Natural killer cell (primary cell): ENCODE data around the gene DNAH2. TPM values are rescaled to one million over a fixed set of nuclear protein-coding genes. Genes with fewer than 3 reads are reported as not detected.

Experiments used
- ATAC-seq, 3 donors: fragments of 150-1000 bp in 2 of 3; fragments of 200-7000 bp in 1 of 3; cut with Tn5 transposase; 1 replicate in 1 of 3; 2 replicates in 2 of 3; pipeline ENCODE4 v1.10.0; 2021; ENCODE audit warnings: mild to moderate bottlenecking in 2 of 3, moderate library complexity in 2 of 3
- DNase-seq, 2 donors: peaks; one replicate each; pipeline versions ENCODE4 v3.0.0 to v3.0.0-alpha.2; 2013 to 2021; ENCODE audit warnings: mixed read lengths in 1 of 2
- H3K27ac ChIP-seq: one replicate; pipeline ENCODE4 v1.5.1; 2013; ENCODE audit warnings: mild to moderate bottlenecking, low read length
- H3K27me3 ChIP-seq: one replicate; pipeline ENCODE4 v1.6.1; 2013; ENCODE audit warnings: low read length; ENCODE audit not compliant: control insufficient read depth, insufficient read depth
- H3K36me3 ChIP-seq: one replicate; pipeline ENCODE4 v1.6.1; 2013; ENCODE audit warnings: low read length; ENCODE audit not compliant: control insufficient read depth, insufficient read depth
- H3K4me1 ChIP-seq: one replicate; pipeline ENCODE4 v1.6.1; 2013; ENCODE audit warnings: low read length; ENCODE audit not compliant: control insufficient read depth, insufficient read depth
- H3K4me3 ChIP-seq: one replicate; pipeline ENCODE4 v1.5.1; 2013; ENCODE audit warnings: low read length
- H3K9me3 ChIP-seq: one replicate; pipeline ENCODE4 v1.6.1; 2013; ENCODE audit warnings: low read length; ENCODE audit not compliant: control insufficient read depth, insufficient read depth
- H3K27ac Mint-ChIP-seq, 2 donors: one replicate each; pipeline ENCODE4 v1.8.0; 2022; ENCODE audit warnings: mild to moderate bottlenecking in 2 of 2, mixed read lengths in 2 of 2, moderate library complexity in 1 of 2
- H3K27me3 Mint-ChIP-seq, 2 donors: one replicate each; pipeline ENCODE4 v1.8.0; 2022; ENCODE audit warnings: low read depth in 2 of 2, mixed read lengths in 2 of 2
- H3K36me3 Mint-ChIP-seq: one replicate; pipeline ENCODE4 v1.8.0; 2022; ENCODE audit warnings: mixed read lengths
- H3K4me1 Mint-ChIP-seq, 2 donors: one replicate each; pipeline ENCODE4 v1.8.0; 2022; ENCODE audit warnings: mixed read lengths in 2 of 2
- H3K4me3 Mint-ChIP-seq: one replicate; pipeline ENCODE4 v1.8.0; 2022; ENCODE audit warnings: mild to moderate bottlenecking, moderate library complexity, mixed read lengths
- H3K9me3 Mint-ChIP-seq, 2 donors: one replicate each; pipeline ENCODE4 v1.8.0; 2022; ENCODE audit warnings: mixed read lengths in 2 of 2
- WGBS: methylation state at CpG from one replicate; pipeline ENCODE4 v1.1.7; 2013; ENCODE audit warnings: missing lambda C conversion rate; ENCODE audit not compliant: insufficient coverage; 5-methylcytosine and 5-hydroxymethylcytosine counted together
- intact Hi-C: fragments of 100-400 bp; cut with micrococcal nuclease; formaldehyde crosslinking; loops from one replicate; pipeline ENCODE4 v1.14.2; 2022
- total RNA-seq, 4 donors: library from RNA; stranded (reverse); fragments of 120-200 nt in 1 of 4; gene quantifications; one replicate each; pipeline versions ENCODE4 v1.2.3 to v1.2.4, GENCODE V29; 2013 to 2022
- TF ChIP-seq, protein P1 (sequence below): fragments of 200-600 bp; IDR thresholded peaks from one replicate; pipeline ENCODE4 v1.8.0; 2022; ENCODE audit warnings: antibody characterized with exemption

Gene DNAH2
- total RNA-seq, 3 donors from 2014 or later (not counting 1 experiment from before 2014, with no cell fraction given) = 0.05 to 0.07 TPM; not detected in 1

DNA sequence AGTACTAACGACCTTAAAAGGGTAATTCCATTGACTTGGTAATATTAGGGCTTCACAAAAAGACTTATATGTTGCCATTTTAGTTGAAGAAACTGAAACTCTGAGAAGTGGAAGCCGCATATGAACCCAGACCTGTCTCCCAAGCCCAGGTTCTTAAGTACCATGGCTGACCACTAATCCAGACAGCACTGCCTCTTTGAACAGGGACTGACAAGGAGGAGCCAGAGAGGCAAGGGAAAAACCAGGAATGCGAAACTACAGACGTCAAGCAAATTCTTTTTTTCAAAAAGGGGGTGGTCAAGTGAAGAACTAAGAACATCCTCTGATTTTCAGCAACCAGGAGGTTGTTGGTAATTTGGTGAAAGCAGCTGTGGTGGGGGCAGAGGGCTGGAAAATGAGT lies 155.5 kb downstream of the DNAH2 start:
- no peaks in the 10 kb centered on the region for H3K27me3 Mint-ChIP-seq
- H3K36me3 ChIP-seq = peaks cover 9% of the 10 kb centered on the region
- TF ChIP-seq, protein P1, sequence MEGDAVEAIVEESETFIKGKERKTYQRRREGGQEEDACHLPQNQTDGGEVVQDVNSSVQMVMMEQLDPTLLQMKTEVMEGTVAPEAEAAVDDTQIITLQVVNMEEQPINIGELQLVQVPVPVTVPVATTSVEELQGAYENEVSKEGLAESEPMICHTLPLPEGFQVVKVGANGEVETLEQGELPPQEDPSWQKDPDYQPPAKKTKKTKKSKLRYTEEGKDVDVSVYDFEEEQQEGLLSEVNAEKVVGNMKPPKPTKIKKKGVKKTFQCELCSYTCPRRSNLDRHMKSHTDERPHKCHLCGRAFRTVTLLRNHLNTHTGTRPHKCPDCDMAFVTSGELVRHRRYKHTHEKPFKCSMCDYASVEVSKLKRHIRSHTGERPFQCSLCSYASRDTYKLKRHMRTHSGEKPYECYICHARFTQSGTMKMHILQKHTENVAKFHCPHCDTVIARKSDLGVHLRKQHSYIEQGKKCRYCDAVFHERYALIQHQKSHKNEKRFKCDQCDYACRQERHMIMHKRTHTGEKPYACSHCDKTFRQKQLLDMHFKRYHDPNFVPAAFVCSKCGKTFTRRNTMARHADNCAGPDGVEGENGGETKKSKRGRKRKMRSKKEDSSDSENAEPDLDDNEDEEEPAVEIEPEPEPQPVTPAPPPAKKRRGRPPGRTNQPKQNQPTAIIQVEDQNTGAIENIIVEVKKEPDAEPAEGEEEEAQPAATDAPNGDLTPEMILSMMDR = no peak
- no peak for DNase-seq
- peaks cover 33 to 39% of the 10 kb centered on the region in 2 donors for H3K4me1 Mint-ChIP-seq
- H3K4me3 ChIP-seq = no peak overlapping the region
- no peaks in the 10 kb centered on the region for H3K27me3 ChIP-seq
- 90% methylated on average over 4 of the region's 4 CpGs for WGBS
- no peak overlapping the region for H3K4me3 Mint-ChIP-seq
- H3K27ac ChIP-seq = no peak overlapping the region
- H3K36me3 Mint-ChIP-seq = no peaks in the 10 kb centered on the region
- H3K9me3 Mint-ChIP-seq = no peaks in the 10 kb centered on the region
- H3K9me3 ChIP-seq = no peaks in the 10 kb centered on the region
- H3K4me1 ChIP-seq = peaks cover 3% of the 10 kb centered on the region
- intact Hi-C loops = no loop called here
- ATAC-seq = no peak
- H3K27ac Mint-ChIP-seq = peak overlapping the region in 1 of 2 donors; percentile 43

DNA sequence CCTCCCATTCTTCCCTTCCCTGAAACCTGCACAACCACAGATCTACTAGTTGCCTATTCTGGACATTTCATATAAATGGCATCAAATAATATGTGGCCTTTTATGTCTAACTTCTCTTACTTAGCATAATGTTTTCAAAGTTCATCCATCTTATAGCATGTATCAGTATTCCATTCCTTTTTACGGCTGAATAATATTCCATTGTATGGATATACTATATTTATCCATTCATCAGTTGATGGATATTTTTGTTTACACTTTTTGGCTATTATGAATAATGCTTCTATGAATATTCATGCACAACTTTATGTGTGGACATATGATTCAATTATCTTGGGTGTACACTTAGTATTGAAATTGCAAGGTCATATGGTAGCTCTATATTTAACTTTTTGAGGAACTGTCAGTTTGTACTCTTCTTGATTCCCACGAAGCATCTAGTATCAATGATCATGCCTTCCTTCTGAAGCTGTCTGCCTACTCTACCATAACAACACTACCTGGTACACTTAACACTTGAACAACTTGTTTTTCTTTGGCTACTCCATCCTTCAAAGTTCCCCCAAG lies 158.3 kb downstream of the DNAH2 start:
- Histone ChIP-seq H3K27me3 (no peaks in the 10 kb centered on the region), H3K27ac (no peak overlapping the region), H3K4me1 (no peaks in the 10 kb centered on the region), H3K4me3 (no peak overlapping the region), H3K36me3 (peaks cover 26% of the 10 kb centered on the region), H3K9me3 (no peaks in the 10 kb centered on the region)
- H3K9me3 Mint-ChIP-seq = no peaks in the 10 kb centered on the region
- intact Hi-C loops = no loop called here
- peak overlapping the region in 1 of 2 donors; percentile 9 for H3K27ac Mint-ChIP-seq
- DNase-seq (no peak), ATAC-seq (no peak)
- no peaks in the 10 kb centered on the region for H3K27me3 Mint-ChIP-seq
- 33% methylated on average over 1 of the region's 2 CpGs for WGBS
- no peaks in the 10 kb centered on the region for H3K36me3 Mint-ChIP-seq
- TF ChIP-seq, protein P1 = no peak
- H3K4me3 Mint-ChIP-seq = no peak overlapping the region
- H3K4me1 Mint-ChIP-seq = peaks cover 22 to 27% of the 10 kb centered on the region in 2 donors

DNA sequence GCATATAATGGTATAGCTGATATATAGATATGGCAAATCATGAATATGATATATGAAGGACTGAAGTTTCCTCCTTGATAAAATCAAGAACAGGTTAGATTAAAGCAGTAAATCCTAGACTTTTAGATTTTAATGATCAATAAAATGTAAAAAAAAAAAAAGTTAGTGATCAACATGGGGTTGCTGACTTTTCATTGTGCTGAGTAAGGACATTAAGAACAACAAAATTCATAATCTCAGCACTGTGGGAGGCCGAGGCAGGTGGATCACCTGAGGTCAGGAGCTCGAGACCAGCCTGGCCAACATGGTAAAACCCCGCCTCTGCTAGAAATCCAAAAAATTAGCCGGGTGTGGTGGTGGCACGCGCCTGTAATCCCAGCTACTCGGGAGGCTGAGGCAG lies 160.7 kb downstream of the DNAH2 start:
- H3K9me3 Mint-ChIP-seq = no peaks in the 10 kb centered on the region
- TF ChIP-seq, protein P1 = no peak
- Histone ChIP-seq H3K36me3 (peaks cover 36% of the 10 kb centered on the region), H3K4me3 (no peak overlapping the region), H3K27me3 (no peaks in the 10 kb centered on the region), H3K27ac (no peak overlapping the region), H3K4me1 (peaks cover 3% of the 10 kb centered on the region), H3K9me3 (no peaks in the 10 kb centered on the region)
- H3K4me1 Mint-ChIP-seq = peaks cover 17 to 18% of the 10 kb centered on the region in 2 donors
- no peak for DNase-seq
- H3K36me3 Mint-ChIP-seq = no peaks in the 10 kb centered on the region
- ATAC-seq = no peak
- H3K27ac Mint-ChIP-seq = no peak overlapping the region
- H3K4me3 Mint-ChIP-seq = no peak overlapping the region
- 99% methylated on average over 7 of the region's 7 CpGs for WGBS
- no peaks in the 10 kb centered on the region for H3K27me3 Mint-ChIP-seq
- intact Hi-C loops = no loop called here
